Renal cortical epithelial cell (primary cell): ENCODE measurements around the gene ZNF555. TPM values are rescaled to one million over a fixed set of nuclear protein-coding genes. Genes with fewer than 3 reads are reported as not detected.
"Not testable (repeated sequence)": the region's sequence is repeated elsewhere in the genome, so short reads cannot be mapped to it uniquely, and the experiment has no call there.

Experiments used
- DNase-seq: peaks from one replicate; pipeline ENCODE4 v3.0.0-alpha.2; 2011; ENCODE audit warnings: low read depth
- total RNA-seq: library from RNA; depleted of rRNA; stranded (reverse); fragments of >200 nt; gene quantifications from 2 replicates; pipeline ENCODE4 v1.2.3, GENCODE V29; 2014

ZNF555 gene
- total RNA-seq, 1 donor from 2014 or later: 18.3 TPM

GRCh38 chr19:2867025-2867991 lies 26.0 kb downstream of the ZNF555 start, which contains the start of gene ZNF556:
TSS of gene ZNF556 (plus strand) at chr19:2867335. CDS start at chr19:2867422, 87 bp downstream.
- DNase-seq: peak; percentile 72

- no peak for DNase-seq
These were observed 28.3 kb downstream of the ZNF555 start for GRCh38 chr19:2869618-2870017.

GRCh38 chr19:2872175-2872574 lies 30.9 kb downstream of the ZNF555 start:
- DNase-seq: not testable (repeated sequence)

- no peak for DNase-seq
These were observed 36.4 kb downstream of the ZNF555 start for GRCh38 chr19:2877398-2878331.

- DNase-seq: no peak
These were observed 42.6 kb downstream of the ZNF555 start for GRCh38 chr19:2883686-2884439.

- no peak for DNase-seq
These were observed 44.5 kb downstream of the ZNF555 start for GRCh38 chr19:2885736-2886135.

GRCh38 chr19:2887391-2887914 lies 46.2 kb downstream of the ZNF555 start:
- peak; percentile 77 for DNase-seq

- DNase-seq: no peak
These were observed 47.5 kb downstream of the ZNF555 start for GRCh38 chr19:2888731-2889224.

- DNase-seq: not testable (repeated sequence)
These were observed 49.3 kb downstream of the ZNF555 start for GRCh38 chr19:2890531-2890930.

GRCh38 chr19:2896694-2897093 lies 55.4 kb downstream of the ZNF555 start:
- DNase-seq: no peak

GRCh38 chr19:2900296-2901252 lies 59.3 kb downstream of the ZNF555 start, which contains the start of gene ZNF57:
TSS of gene ZNF57 (plus strand) at chr19:2900928. CDS start at chr19:2901046, 118 bp downstream.
- DNase-seq: peak; percentile 97

- no peak for DNase-seq
These were observed 61.4 kb downstream of the ZNF555 start for GRCh38 chr19:2902590-2903218.

GRCh38 chr19:2903326-2903725 lies 62.1 kb downstream of the ZNF555 start:
- not testable (repeated sequence) for DNase-seq

GRCh38 chr19:2905918-2906519 lies 64.7 kb downstream of the ZNF555 start:
- DNase-seq: no peak

GRCh38 chr19:2906631-2907195 lies 65.4 kb downstream of the ZNF555 start:
- DNase-seq: no peak
